ENCODE data around the gene NUP93. TPM values are rescaled to one million over a fixed set of nuclear protein-coding genes. Genes with fewer than 3 reads are reported as not detected.

The NUP93 gene
- polyA plus RNA-seq, 2 of the 4 experiments (the other 2 are of a cell fraction) = 87.3 to 91.4 TPM

DNA sequence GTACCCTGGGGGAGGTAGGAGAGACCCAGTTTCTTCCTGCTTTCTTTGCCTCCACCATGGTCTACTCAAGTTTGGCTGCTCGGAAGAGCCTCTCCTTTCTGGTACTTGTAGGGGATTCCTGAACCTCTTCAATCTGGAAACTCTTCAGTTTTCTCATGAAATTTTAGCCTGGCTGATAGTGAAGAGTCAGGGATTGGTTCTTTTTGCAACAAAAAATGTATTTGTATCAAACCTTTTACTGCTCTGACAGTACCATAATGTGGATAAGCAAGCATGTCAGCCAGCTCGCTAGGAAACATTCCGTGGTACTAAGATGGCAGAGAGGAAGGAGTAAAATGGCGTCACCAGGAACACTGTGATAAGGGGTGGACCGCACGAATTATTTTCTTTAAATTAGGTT is 55.4 kb downstream of the NUP93 start:
- 92% methylated on average over 6 of the region's 6 CpGs for WGBS (ENCODE audit: missing lambda C conversion rate)
- ATAC-seq = no peak
- Histone ChIP-seq H3K4me1 (no peaks in the 10 kb centered on the region), H3K4me3 (no peak overlapping the region), H3K9me3 (no peaks in the 10 kb centered on the region), H3K4me2 (no peak overlapping the region), H3K27ac (no peak overlapping the region)
- DNase-seq (ENCODE audit: low read depth in 1 of 2, low spot score in 1 of 2) = no peak
- CTCF ChIA-PET = interaction anchor here (0.6 to 1.7 kb wide), 3 partner anchors 8 to 165 kb away, joined by 3 read pairs; no protein-coding TSS in a partner anchor
- TF ChIP-seq SREBF2 (IDR thresholded peaks at IDR 0.05) (no peak), TP53 (CRISPR knock-in tag; IDR thresholded peaks at IDR 0.05) (no peak), CBX2 (IDR thresholded peaks at IDR 0.05; ENCODE audit: borderline replicate concordance, low read depth) (no peak), NFE2L2 (conservative IDR thresholded peaks at IDR 0.05; ENCODE audit: low read length) (no peak), MAFK (IDR thresholded peaks at IDR 0.05; ENCODE audit: partially characterized antibody) (no peak)
- FAIRE-seq = no peak
- POLR2A ChIA-PET = no interaction called here

DNA sequence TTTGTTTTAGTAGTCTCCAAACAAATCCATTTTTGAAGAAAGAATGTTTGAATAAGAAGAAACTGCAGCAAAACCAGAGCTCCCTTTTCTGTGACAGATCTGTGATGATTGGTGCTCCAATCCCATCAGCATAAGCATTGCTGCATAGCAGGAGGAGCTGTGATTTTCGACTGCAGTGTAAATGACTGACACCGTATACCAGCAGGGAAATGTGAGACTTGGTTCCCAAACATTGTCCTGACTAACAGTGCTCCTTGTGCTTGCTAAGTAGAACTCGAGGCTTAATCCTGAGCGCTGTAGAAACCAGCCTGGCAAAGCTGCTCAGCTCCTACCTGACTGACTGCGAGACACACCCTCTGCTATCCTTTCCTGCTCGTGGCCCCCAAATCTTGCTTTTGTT is 57.2 kb downstream of the NUP93 start:
- no peak for TF ChIP-seq RARB (CRISPR knock-in tag; IDR thresholded peaks at IDR 0.05)
- TF ChIP-seq ZSCAN20 (CRISPR knock-in tag; IDR thresholded peaks at IDR 0.05) = no peak
- H3K9me3 ChIP-seq = no peaks in the 10 kb centered on the region
- H3K4me2 ChIP-seq = no peak overlapping the region
- POLR2A ChIA-PET = no interaction called here
- WGBS (ENCODE audit: missing lambda C conversion rate) = 89% methylated on average over 6 of the region's 6 CpGs
- H3K27ac ChIP-seq = no peak overlapping the region
- no peak overlapping the region for H3K4me3 ChIP-seq
- no peak for ATAC-seq
- CTCF ChIA-PET = interaction anchor here (0.7 to 1.8 kb wide), 9 partner anchors 9 to 306 kb away, joined by 3 to 6 read pairs (median 3); partner anchors contain the start of gene CPNE2
- no peak for FAIRE-seq
- no peaks in the 10 kb centered on the region for H3K4me1 ChIP-seq
- no peak for DNase-seq (ENCODE audit: low read depth in 1 of 2, low spot score in 1 of 2)

DNA sequence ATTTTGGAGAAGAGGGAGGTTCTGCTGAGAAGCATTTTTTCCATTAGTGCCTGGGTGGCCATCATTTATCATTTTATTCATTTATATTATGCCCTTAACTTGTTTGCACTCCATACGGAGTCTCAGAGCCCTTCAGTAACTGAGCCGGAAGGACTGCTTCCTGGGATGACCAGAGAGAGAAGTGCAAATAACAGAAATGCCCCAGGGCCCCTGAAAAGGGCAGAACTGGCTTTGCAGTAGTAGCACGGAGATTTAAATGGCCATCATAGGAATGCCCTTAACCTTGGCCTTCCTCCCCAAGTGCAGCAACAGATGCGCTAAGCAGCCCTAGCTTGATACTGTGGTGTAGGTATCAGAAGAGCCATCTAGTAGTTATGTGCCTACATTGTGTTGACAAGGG is 58.5 kb downstream of the NUP93 start:
- Histone ChIP-seq H3K4me3 (no peak overlapping the region), H3K4me2 (no peak overlapping the region), H3K4me1 (0 out of 3 replicates have a peak, but pooled peaks cover 4% of the 10 kb centered on the region), H3K27ac (no peak overlapping the region), H3K9me3 (no peaks in the 10 kb centered on the region)
- no peak for FAIRE-seq
- ChIA-PET POLR2A (no interaction called here), CTCF (interaction anchor here (1.0 to 7.7 kb wide), 8 partner anchors 10 to 272 kb away, joined by 3 to 151 read pairs (median 10); partner anchors contain the start of gene MT2A)
- no peak for DNase-seq (ENCODE audit: low read depth in 1 of 2, low spot score in 1 of 2)
- ATAC-seq = no peak
- WGBS (ENCODE audit: missing lambda C conversion rate) = 86% methylated on average over 4 of the region's 4 CpGs
- TF ChIP-seq HOXA7 (CRISPR knock-in tag; IDR thresholded peaks at IDR 0.05) (no peak), BHLHE40 (IDR thresholded peaks at IDR 0.05; ENCODE audit: low read depth, low read length) (no peak), KDM5A (IDR thresholded peaks at IDR 0.05) (no peak), RNF2 (IDR thresholded peaks at IDR 0.05; ENCODE audit: borderline replicate concordance, low read depth) (no peak), FOSL2 (IDR thresholded peaks at IDR 0.05) (no peak), FOSL2 (CRISPR knock-in tag; IDR thresholded peaks at IDR 0.05) (no peak), MAFK (IDR thresholded peaks at IDR 0.05; ENCODE audit: partially characterized antibody) (no peak)
- TF ChIP-seq, protein P1, sequence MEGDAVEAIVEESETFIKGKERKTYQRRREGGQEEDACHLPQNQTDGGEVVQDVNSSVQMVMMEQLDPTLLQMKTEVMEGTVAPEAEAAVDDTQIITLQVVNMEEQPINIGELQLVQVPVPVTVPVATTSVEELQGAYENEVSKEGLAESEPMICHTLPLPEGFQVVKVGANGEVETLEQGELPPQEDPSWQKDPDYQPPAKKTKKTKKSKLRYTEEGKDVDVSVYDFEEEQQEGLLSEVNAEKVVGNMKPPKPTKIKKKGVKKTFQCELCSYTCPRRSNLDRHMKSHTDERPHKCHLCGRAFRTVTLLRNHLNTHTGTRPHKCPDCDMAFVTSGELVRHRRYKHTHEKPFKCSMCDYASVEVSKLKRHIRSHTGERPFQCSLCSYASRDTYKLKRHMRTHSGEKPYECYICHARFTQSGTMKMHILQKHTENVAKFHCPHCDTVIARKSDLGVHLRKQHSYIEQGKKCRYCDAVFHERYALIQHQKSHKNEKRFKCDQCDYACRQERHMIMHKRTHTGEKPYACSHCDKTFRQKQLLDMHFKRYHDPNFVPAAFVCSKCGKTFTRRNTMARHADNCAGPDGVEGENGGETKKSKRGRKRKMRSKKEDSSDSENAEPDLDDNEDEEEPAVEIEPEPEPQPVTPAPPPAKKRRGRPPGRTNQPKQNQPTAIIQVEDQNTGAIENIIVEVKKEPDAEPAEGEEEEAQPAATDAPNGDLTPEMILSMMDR (IDR thresholded peaks at IDR 0.05) = no peak

DNA sequence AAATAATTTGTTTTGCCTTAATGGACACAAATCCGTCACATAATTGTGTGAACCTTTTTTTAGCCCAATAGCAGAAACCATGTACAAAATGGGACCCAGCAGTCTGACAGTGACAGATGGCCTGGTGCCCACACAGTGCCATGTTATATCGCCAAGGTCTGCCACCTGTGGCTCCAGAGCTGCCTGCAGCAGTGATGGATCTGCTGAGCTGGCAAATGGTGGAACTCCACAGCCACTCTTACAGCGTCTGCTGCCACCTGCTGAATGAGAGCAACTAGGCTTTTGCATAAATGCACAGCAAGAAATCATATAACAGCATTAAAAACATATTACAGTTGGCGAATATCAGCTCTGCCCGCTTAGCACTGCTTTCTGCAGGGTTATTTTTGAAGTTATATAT is 59.4 kb downstream of the NUP93 start:
- Histone ChIP-seq H3K27ac (no peak overlapping the region), H3K4me3 (no peak overlapping the region), H3K9me3 (no peaks in the 10 kb centered on the region), H3K4me1 (peaks cover 4% of the 10 kb centered on the region; the same call in 1 of the 3 replicates), H3K4me2 (no peak overlapping the region)
- ATAC-seq = peak; percentile 88 to 91
- ChIA-PET CTCF (interaction anchor here (0.6 to 7.7 kb wide), 27 partner anchors 11 to 273 kb away, joined by 3 to 151 read pairs (median 5); partner anchors contain the start of genes MT2A and SLC12A3), POLR2A (interaction anchor here (1.0 kb wide), 1 partner anchor 275 kb away, joined by 3 read pairs; no protein-coding TSS in a partner anchor)
- TF ChIP-seq RAD21 (conservative IDR thresholded peaks at IDR 0.05 in 1 of 2, IDR thresholded peaks at IDR 0.05 in 1 of 2) = peak; percentile 72 to 78
- TF ChIP-seq SMC3 (IDR thresholded peaks at IDR 0.05) = peak; percentile 65
- TF ChIP-seq RARB (CRISPR knock-in tag; IDR thresholded peaks at IDR 0.05) = no peak
- TF ChIP-seq MAFK (IDR thresholded peaks at IDR 0.05; ENCODE audit: partially characterized antibody) = peak; percentile 99
- TF ChIP-seq, protein P2, sequence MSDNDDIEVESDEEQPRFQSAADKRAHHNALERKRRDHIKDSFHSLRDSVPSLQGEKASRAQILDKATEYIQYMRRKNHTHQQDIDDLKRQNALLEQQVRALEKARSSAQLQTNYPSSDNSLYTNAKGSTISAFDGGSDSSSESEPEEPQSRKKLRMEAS (IDR thresholded peaks at IDR 0.05) = no peak
- TF ChIP-seq, protein P1 (IDR thresholded peaks at IDR 0.05) = peak; percentile 63
- peak; percentile 41 to 80 for DNase-seq (ENCODE audit: low read depth in 1 of 2, low spot score in 1 of 2)
- WGBS (ENCODE audit: missing lambda C conversion rate) = 56% methylated on average over 5 of the region's 5 CpGs
- FAIRE-seq = no peak
